Measurements from ENCODE around the gene PSD2. TPM values are rescaled to one million over a fixed set of nuclear protein-coding genes. Genes with fewer than 3 reads are reported as not detected.
A peak's percentile ranks its signal among the peaks of the same experiment; 100 is the strongest.

Gene PSD2
- total RNA-seq, 1 experiment from 2014 or later = not detected

DNA sequence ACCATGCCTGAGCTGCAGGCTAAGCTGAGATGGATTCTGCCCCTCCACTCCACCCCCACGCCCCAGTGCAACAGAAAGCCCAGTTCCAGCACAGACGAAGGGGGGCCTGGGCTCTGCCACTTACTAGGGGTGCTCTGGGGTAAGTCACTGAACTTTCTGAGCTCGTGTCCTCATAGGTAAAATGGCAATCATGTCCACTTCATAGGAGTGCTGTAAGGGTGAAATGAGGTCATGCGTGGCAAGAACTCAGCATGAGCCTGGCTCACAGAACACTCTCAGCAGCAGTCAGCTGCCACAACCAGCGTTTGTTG lies 8.4 kb upstream of the PSD2 start:
- no peaks in the 10 kb centered on the region for H4K20me1 ChIP-seq (ENCODE audit: low read length)
- peak; percentile 3 for ATAC-seq
- no peaks in the 10 kb centered on the region for H3F3A ChIP-seq (ENCODE audit: low read length, unreplicated experiment)
- intact Hi-C loops (cut with micrococcal nuclease) = loop anchor here (1.0 to 5.0 kb wide), 5 partner anchors 57 to 370 kb away; partner anchors contain the start of gene NRG2
- H3K36me3 ChIP-seq (ENCODE audit: low read depth, low read length) = no peaks in the 10 kb centered on the region
- no peak for DNase-seq
- H3K27ac ChIP-seq (ENCODE audit: low read length) = no peak overlapping the region
- ChIA-PET POLR2A (ENCODE audit: unreplicated experiment) (no interaction called here), CTCF (interaction anchor here (0.5 to 1.8 kb wide), 7 partner anchors 47 to 357 kb away, joined by 3 to 44 read pairs (median 4); no protein-coding TSS in a partner anchor)
- H3K4me1 ChIP-seq (ENCODE audit: insufficient read depth, low read length) = no peaks in the 10 kb centered on the region
- no TSS peak for BruUV-seq (replicated peaks)
- peak overlapping the region; percentile 81 for H3K4me2 ChIP-seq (ENCODE audit: low read length)
- no peak overlapping the region for H3K9ac ChIP-seq (ENCODE audit: low read length)
- H3K27me3 ChIP-seq (ENCODE audit: low read length) = no peaks in the 10 kb centered on the region
- peak overlapping the region; percentile 83; the same call in 1 of the 2 replicates for H2AFZ ChIP-seq (ENCODE audit: low read length)
- no peaks in the 10 kb centered on the region for H3K9me3 ChIP-seq (ENCODE audit: low read length)
- peak overlapping the region; percentile 68 for H3K4me3 ChIP-seq (ENCODE audit: low read length)
- TF ChIP-seq EZH2phosphoT487 (IDR thresholded peaks at IDR 0.05; ENCODE audit: borderline replicate concordance, low read length) (no peak), EZH2 (IDR thresholded peaks at IDR 0.05; ENCODE audit: low read length, unreplicated experiment) (no peak), CTCF (conservative IDR thresholded peaks at IDR 0.05; ENCODE audit: low read depth, low read length) (no peak)
- no peaks in the 10 kb centered on the region for H3K79me2 ChIP-seq (ENCODE audit: low read length)
- no peaks in the 10 kb centered on the region for H3K9me2 ChIP-seq (replicated peaks; ENCODE audit: low read length)

DNA sequence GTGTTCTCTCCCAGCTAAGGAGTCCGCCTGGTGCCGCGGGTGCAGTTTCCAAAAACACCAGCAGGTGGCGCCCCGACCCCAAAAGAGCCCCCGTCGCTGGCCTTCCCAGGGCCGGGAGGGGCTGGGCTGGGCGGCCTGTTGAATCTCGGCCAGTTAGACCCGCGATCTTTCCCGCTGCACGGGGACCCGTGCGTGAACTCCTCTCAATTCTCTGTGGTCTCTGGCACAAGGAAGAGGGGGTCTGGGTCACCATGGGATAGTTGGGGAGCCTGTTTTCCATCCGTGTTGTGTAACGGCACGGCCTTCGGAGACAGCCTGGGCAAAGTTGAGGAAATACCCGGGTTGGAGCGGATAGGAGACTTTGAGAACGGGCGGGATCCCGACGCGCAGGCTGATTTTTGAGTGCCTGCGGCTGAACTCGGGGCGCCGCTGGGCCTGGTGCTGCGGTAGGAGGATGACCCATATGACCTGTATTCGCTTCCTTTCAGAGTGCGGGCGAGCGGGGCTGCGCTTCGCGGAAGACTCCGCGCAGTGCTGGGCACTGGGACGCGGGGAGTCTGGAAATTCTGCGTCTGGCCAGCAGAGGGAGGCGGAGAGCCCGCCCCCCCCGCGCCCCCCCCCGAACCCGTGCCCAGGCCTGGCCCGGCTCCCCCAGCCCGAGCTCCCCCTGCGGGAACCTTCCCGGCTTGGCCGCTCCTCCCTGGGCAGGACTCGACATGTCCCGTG lies 7.9 kb upstream of the PSD2 start:
- TF ChIP-seq CTCF (conservative IDR thresholded peaks at IDR 0.05; ENCODE audit: low read depth, low read length) (peak; percentile 87), EZH2phosphoT487 (IDR thresholded peaks at IDR 0.05; ENCODE audit: borderline replicate concordance, low read length) (no peak)
- peak; percentile 85 for DNase-seq
- no peaks in the 10 kb centered on the region for H3F3A ChIP-seq (ENCODE audit: low read length, unreplicated experiment)
- no peaks in the 10 kb centered on the region for H3K27me3 ChIP-seq (ENCODE audit: low read length)
- H3K79me2 ChIP-seq (ENCODE audit: low read length) = no peaks in the 10 kb centered on the region
- POLR2A ChIA-PET (ENCODE audit: unreplicated experiment) = no interaction called here
- H3K4me3 ChIP-seq (ENCODE audit: low read length) = peak overlapping the region; percentile 68
- no peaks in the 10 kb centered on the region for H3K36me3 ChIP-seq (ENCODE audit: low read depth, low read length)
- H3K9me2 ChIP-seq (replicated peaks; ENCODE audit: low read length) = no peaks in the 10 kb centered on the region
- intact Hi-C loops (cut with micrococcal nuclease) = loop anchor here (1.0 to 5.0 kb wide), 5 partner anchors 57 to 370 kb away; partner anchors contain the start of gene NRG2
- peak overlapping the region; percentile 33 for H3K9ac ChIP-seq (ENCODE audit: low read length)
- no TSS peak for BruUV-seq (replicated peaks)
- CTCF ChIA-PET = interaction anchor here (0.5 to 1.8 kb wide), 8 partner anchors 47 to 356 kb away, joined by 3 to 44 read pairs (median 4); no protein-coding TSS in a partner anchor
- no peaks in the 10 kb centered on the region for H4K20me1 ChIP-seq (ENCODE audit: low read length)
- no peaks in the 10 kb centered on the region for H3K4me1 ChIP-seq (ENCODE audit: insufficient read depth, low read length)
- no peaks in the 10 kb centered on the region for H3K9me3 ChIP-seq (ENCODE audit: low read length)
- H3K27ac ChIP-seq (ENCODE audit: low read length) = no peak overlapping the region
- ATAC-seq = peak; percentile 92
- peak overlapping the region; percentile 81 for H3K4me2 ChIP-seq (ENCODE audit: low read length)
- H2AFZ ChIP-seq (ENCODE audit: low read length) = peak overlapping the region; percentile 83
